Measurements from ENCODE around the gene MPND.

Gene MPND

DNA sequence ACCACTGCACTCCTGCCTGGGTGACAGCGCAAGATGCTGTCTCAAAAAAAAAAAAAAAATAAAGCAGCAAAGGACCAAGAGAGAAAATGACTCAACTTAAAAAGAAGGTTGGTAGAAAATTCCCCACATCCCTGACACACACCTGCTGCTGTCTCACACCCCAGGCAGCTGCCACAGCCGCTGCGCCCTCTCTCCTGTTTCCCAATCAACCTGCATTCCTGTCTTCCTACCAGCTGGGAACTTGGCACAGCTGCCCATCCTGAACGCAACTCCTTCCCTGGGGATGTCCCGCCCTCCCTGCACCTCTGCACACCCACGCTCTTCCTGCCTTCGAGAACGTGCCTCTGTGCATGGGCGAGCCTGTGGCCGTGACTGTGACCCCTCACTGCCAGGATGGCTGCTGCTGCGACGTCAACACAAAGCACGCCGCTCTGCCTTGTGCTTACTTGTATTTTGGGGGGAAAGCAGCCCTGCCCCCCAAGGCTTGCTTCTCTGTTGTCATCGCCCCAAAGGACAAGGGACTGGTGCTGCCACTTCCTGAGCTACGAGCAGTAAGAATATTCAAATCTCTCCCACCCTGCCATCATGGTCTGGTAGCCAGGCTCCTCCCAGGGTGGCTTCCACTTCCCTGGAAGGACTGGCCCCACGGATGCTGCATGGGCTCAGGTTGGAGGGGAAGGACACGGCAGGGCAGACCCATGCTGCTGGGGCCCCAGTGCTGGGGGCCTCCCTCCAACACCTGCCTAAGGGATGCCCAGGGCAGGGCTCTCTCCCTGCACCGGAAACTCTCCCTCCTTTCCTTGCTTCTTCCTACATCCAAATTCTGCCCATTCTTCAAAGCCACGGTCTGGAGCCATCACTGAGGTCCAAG lies 36.3 kb downstream of the MPND start:
- DNase-seq (ENCODE audit: low spot score): no peak

DNA sequence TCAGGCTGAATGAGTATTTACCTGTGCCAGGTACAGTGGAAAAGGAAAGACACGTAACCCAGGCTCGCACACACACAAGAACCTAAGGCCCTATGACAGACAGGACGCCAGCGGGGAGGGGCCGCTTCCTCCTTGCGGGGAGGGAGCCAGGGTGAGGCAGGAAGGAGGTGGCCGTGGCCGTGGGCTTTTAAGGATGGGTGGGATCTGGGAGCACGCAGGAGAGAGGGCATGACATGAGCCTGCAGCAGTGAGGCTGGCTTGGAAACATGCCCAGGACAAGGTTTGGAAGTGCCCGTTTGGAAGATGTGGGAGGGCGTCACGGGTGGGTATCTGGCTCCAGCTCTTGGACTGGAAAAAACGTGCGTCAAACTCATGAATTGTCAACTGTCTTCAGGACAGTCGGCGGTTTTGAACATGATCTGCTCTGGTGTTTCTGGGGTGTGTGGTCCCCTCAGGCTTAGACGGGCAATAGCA lies 36.9 kb downstream of the MPND start:
- no peak for DNase-seq (ENCODE audit: low spot score)

DNA sequence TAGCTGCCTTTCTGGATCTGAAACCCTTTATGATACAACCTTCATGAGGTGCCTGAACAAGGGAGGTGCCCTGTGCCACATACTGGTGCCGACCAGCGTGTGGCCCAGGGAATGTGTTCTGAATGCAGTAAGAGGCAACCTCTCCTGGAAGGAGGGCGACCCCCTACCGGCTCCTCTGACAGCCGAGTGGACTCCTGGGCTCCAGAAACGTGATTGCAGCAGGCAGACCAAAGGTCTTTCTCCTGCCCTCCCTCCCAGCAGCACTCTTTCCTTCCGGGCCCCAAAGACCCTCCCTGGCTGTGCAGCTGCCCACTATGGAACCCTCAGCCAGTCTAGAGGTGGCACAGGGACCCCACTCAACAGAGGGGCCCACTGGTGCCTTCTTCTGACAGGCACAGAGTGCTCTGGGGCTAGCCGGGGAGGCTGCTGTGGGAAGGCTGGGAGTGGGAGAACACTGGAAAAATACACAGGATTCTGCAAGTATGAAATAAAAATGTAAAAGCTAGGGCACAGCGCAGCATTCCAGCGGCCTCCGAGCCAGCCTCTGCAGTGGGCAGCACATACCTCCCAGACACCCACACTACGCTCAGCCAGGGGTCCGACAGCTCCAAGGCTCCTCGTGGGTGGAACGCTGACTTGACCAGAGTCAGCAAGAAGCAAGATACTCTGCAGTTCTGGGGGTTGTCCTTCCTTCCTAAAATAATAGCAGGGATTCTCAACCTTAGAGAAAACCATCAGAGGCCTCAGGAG lies 42.1 kb downstream of the MPND start:
- DNase-seq (ENCODE audit: low spot score): no peak

DNA sequence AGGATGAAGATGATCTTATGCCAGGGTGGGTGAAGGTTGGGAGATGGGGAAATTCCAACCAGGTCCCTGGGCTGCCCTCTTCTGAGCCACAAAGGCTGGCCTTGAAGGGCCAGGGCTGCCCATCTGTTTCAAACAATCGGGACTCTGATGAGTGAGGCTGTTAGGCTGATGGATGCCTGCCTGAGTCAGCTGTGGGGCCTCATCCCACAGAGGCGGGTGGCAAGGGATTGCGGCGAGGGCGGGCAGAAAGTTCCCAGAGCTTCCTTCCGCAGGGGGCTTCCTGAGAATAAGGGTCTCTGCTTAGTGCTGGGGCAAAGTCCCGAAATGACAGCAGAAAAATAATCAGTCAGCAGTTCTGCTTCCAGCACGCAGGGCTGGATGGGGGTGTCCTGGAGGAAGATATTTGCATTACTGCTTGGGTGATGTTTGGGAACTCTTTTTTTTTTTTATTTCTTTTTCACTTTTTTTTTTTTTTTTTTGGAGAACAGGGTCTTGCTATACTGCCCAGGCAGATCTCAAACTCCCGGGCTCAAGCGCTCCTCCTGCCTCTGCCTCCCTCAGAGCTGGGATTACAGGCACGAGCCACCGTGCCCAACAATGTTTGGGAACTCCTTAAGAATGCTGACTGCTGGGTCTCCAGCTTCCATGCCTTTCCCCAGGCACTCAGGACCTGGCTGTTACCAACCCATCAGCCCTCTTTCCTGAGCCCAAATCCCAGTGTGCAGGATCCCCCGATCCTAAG lies 42.9 kb downstream of the MPND start:
- no peak for DNase-seq (ENCODE audit: low spot score)

DNA sequence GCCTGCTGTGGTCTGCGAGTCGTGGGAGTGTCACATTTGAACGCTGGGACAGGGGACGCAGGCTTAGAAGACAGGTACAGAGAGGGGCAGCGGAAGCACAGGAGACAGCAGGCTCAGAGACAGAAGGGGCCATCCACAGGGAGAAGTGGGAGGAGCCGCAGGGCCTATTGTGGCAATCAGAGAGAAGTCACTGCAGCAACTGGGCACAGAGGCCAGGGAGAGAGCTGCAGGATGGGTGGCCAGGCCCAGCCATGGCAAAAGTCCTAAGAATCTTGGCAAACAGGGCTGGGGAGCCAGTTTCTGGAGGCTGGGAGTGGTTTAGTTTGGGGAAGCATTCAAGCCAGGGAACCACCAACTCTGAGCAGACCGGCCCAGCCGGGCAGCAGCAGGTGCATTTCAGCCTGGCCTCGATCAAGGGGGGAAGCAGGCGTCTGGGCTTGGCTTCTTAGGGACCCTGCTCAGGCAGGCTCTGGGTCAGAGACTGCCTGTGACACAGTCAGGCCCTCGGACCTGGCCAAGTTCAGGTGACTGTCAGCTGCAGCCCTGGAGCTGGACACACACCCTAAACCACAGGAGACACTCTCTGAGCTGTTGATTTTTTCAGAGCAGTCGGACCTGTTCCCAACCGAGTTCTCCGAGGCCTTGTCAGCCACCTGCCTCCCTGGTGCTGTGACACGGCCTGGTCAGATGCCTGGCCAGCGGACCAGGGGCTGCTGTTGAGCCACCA lies 45.1 kb downstream of the MPND start:
- no peak for DNase-seq (ENCODE audit: low spot score)

DNA sequence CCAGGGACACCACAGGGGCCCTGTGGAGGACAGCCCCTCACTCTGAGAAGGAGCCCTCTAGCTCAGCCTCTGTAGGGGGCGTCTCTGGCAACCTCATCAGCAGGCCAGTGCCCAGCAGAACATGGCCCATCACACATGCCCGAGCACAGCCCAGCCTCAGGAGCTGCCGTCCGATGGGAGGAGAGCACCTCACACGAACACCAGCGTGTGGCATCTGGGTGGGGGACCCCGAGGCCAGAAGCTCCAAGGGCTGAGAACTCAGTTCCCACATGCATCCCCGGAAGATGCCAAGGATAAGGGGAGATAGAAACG lies 45.7 kb downstream of the MPND start:
- no peak for DNase-seq (ENCODE audit: low spot score)

DNA sequence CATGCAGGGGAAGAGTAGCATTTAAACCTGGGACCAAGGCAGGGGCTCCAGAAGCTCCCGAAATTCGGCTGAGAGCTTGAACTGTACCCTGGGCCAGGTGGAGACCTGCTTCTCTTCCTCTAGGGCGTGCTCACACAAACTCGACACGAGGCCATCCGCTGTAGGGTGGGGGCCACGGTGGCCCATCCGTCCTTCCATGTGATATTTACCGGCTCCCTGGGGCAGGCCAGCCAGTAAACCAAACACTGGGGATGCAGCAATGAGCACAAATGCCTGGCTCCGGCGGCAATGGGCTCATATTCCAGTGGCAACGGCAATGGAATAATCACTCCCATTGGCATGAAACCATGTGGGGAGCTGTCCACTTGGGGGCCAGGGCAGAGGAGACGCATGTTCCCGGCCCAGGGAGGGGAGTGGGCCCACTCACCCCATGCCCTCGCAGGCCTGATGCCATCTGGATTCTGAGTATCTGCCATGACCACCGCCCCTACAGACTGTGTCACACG lies 46.2 kb downstream of the MPND start:
- DNase-seq (ENCODE audit: low spot score): no peak

DNA sequence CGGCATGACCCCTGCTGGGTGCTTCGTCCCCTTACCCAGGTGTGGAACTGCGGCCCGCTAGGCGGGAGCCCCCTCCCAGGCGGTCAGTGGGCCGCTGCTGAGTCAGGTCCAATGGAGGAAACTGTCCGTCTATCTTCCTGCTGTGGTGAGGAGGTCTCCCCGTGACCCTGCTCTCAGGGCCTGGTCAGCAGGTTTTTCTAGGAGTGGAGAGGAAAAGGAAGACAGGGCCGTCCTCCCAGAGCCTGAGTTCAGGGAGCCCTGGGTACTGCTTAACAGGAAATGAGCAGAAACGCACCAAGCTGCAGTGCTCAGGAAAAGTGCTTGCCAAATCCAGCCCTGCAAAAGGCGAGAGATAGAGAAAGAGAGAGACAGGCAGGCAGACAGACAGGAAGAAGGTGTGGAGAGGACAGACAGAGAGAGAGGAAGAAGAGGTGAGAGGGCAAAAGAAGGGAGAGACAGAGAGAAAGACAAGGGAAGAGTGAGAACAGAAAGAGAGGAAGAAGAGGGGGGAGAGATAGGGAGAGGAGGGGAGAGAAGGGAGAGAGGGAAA lies 46.7 kb downstream of the MPND start:
- DNase-seq (ENCODE audit: low spot score): no peak

DNA sequence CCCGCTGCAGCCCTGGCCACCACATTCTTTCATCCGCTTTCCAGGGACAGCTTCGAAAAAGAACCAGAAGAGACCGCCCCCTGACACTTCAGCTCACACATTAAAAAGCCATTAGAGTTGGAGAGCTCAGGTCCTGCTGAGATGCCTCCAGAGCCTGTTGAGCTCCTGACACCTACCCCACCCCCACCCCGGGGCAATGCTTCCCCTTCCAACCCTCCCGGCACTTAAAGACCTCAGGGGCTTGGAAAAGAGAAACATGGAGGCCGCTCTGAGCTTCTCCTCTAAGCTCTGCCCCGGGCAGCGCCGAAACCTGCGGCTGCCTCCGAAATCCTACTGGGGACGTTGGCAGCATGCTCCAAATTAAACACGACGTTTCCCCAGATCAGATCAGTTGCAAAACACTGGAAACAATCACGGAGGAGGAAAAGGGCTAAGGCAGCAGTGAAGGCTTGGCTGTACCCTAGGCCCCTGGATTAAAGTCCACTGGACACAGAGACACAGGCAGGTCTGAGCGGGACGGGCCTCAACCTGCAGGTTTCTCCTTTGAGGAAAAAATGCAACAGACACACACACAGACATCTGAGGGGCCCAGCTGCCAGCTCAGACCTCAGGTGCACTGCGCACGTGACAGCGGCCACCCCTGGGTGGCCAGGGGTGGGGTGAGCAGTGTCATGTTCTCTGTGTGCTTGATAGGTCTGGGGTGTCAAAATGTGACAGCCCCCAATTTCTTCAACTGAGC lies 47.4 kb downstream of the MPND start:
- DNase-seq (ENCODE audit: low spot score): peak; percentile 63

DNA sequence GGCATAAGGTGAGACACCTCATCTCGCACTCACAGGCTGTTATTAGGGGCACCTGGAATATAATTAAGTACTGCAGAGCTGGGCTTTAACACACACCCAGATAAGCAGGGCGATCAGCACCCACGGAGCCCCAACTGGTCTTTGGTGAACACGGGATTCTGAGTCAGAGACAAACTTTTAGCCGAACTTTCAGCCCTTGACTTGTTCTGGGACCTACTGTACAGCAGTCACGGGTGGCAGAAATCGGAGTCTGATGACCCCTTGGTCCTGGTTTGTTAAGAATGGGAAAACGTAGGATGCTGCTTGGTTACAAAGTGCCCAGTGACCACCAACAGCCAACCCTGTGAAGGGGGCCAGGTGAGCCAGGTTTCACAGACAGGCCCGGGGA lies 47.9 kb downstream of the MPND start:
- DNase-seq (ENCODE audit: low spot score): no peak

DNA sequence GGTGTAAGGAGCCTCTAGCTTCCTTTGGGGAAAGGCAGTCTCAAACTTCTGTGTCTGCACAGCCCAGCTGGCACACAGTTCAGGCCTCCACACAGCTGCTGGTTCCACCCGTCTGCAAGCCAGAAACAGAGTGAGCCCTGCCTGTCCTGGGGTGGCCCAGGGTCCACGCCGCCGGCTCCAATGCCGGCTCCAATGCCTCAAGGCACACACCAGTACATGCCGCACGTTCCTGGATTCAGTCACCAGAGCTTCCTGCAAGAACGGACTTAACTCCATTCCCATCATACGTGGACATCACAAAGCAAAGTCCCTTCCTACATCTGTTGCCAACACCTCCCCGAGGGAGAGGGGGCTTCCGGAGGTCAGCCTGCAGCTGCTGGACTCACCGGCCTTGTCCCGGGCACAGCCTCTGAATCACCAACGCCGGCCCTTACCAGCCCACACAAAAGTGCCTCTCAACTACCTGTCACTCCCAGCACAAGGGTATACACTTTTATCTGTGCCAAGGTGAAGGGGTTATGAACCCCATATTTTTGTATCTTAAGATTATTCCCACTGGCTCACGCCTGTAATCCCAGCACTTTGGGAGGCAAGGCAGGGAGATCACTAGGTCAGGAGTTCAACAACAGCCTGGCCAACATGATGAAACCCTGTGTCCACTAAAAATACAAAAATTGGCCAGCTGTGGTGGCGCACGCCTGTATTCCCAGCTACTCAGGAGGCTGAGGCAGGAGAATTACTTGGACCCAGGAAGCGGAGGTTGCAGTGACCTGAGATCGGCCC lies 48.5 kb downstream of the MPND start:
- no peak for DNase-seq (ENCODE audit: low spot score)

DNA sequence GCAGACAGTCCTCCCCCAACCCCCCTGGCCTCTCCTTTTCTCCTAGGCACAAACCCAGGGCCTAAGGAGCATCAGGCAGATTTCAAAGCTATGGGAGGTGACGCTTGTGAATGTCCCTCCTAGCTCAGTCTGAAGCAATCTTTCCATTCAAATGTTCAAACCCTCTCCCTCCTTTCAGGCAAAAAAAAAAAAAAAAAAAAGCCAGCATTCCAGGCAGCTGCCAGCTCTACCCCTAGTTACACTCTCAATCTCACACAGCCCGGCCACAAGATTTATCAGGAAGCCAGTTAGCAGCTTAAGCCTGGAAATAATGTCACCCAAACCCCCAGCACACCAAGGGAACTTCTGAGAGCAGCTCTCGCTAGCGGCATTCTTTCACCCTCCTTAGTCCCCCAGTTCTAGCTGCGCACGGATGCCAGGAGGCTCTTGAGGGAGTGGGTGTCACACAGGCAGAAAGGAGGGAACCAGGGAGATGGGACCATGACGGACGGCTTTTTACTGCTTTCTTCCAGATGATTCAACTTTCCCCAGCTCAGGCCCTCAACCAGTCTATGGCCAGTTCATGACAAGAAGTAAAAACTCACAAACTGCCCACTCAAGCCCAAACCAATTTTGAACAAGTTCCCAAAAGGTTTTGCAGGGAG lies 50.7 kb downstream of the MPND start:
- no peak for DNase-seq (ENCODE audit: low spot score)

DNA sequence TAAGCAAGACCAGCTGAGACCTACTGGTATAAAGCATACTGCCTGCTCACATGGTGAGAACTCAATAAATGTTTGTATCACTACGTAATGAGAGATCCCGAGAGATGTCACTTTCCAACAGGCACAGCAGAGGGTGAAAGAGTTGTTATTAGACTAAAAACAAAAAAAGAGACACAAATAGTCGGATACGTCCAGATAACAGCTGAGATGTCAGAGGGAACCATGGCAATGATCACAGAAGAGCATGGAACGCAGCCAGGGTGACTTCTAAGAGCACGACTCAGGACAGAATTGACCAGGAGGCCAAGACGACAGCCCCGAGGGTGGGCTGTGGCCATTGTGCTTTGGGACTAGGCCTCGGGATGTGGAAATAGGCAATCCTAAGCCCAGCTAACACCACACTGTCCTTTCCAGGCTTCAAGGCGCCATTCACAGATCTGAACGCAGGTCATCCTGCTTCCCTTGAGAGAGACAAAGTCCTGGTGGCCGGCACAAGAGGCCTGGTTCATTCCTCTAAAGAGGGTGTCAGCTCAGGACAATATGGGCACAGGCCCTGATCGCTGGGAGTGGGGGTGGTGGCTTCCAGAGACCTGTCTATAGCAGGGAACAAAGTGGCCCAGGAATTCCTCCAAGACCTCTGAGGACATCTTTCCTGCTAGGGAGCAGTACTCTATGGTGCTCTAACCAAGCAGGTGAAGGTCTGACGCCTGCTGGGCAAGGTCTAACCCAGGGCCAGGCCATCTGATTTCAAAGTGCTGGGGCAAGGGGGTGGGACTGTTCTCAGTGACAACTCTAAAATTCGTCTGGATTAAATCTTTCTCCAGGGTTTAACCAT lies 53.8 kb downstream of the MPND start:
- DNase-seq (ENCODE audit: low spot score): no peak

DNA sequence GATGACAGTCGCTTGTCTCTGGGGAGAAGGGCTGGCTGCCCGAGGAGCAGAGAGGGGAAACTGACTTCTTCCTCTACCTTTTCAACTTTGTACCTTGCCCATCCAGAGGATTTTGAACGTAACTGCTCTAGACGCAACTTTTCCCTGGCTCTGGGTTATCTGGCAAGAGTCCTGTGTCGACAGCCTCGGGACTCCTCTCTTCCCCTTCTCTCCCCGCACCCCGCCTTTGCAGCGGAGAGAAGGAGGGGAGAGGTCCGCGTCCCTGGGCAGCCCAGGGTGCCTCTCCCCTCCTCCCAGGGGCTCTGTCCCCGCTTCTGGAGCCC lies 56.4 kb downstream of the MPND start:
- no peak for DNase-seq (ENCODE audit: low spot score)

DNA sequence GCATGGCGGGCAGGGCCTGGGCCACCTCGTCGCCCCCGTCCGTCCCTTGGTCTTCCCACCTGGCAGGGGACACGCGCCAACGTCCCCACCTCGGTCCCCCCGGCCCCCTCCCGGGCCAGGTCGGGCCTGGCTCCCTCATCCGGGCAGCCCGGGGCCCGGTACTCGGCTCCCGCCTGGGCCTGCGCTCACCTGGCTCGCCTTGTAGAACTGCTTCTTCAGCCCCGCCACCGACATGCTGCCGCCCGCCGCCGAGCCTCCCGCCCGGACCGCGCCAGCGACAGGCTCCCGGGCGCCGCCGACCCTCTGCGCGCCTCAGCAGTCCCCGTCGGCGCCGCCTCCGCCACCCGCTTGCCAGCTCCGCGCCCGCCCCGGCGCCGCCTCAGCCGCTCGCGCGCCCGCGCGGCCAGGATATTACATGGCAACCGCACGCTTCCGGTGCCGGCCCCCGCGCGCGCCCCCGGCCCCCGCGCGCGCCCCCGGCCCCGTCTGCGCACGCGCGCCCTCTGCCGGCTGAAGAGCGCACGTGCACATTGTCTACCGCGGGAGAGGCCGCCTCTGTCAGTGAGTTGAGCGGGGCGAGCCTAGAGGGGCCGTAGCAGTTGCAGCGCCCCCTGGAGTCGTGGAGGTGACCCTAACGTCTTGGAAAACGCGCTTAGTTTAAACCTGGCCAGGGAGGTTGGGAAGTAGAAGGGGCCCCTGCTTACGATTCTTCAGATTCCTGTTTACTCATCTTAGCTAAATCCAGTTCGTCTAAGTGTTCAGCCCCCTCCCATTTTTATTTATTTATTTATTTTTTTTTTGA lies 57.0 kb downstream of the MPND start, which contains the start of gene SH3GL1:
SH3GL1 (minus strand) TSS at position 413 of the 802 bp plus-strand sequence; CDS start at position 234, 179 bp downstream.
- DNase-seq (ENCODE audit: low spot score): peak; percentile 67

DNA sequence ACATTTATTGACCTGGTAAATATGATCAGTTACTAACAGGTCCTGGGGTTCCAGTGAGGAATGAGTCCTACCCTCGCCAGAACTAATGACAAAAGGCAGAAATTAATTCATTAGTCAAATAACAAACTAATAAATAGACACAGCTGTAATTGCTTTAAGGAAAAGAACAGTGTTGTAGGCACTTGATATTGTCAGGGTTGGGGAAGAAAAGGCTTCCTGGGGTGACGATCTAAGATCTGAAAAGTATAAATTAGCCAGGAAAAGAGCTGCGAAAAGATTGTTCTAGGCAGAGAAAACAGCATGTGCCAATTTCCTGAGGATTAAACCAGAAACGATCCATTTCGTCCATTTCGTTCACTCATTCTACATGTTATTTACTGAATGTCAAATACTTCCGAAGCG lies 58.4 kb downstream of the MPND start:
- no peak for DNase-seq (ENCODE audit: low spot score)

DNA sequence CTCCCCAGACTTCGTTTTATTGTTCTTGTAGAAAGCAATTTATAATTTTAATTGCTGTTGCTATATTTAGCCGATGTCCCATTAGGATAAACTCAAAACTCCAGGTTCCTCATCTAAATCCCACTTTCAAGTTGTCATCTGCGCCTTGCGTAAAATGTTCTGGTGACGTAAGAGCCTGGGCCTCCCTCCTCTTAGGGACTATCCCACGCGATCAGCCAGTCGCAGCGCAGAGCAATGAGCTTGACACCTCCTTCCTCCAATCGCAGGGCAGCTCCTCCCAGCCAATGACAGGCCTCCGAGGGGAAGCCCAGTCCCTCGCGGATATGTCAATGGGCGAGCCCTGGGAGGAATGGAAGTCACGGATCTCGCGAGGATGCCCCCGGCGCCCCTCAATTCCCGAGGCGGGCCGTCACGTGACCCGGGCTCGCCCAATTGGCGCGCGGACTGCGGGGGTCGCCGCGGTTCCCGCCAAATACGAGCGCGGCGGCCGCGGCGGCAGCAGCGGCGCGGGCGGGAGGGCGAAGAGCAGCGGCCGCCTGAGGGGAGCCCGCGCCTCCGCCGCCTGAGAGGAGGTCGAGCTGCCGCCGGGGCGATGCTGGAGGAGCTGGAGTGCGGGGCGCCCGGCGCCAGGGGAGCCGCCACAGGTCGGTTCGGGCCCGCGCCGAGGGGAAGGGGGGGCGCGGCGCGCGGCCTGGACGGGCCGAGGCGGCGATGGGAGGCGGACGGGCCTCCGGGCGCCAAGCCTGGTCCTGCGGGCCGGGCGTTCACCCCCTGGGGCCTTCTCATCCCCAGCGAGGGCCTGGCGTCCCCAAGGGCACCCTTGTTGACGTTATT lies 59.0 kb downstream of the MPND start, which contains the start of gene CHAF1A:
CHAF1A (plus strand) TSS at position 470 of the 834 bp plus-strand sequence; CDS start at position 593, 123 bp downstream.
- DNase-seq (ENCODE audit: low spot score): peak; percentile 99

Measured in HuH-7 (cell line).